Esophagus muscularis mucosa (tissue), 4 donors: ENCODE data around the gene PLSCR2.
"Not testable (repeated sequence)": the region's sequence is repeated elsewhere in the genome, so short reads cannot be mapped to it uniquely, and the experiment has no call there.

Experiments
- CTCF ChIP-seq, 3 experiments: fragments of 200-600 bp in 2 of 3; fragments of 450-650 bp in 1 of 3; sonication (generic) in 2 of 3; IDR thresholded peaks; one replicate each; pipeline ENCODE4 v1.5.1; 2017 to 2019; ENCODE audit warnings: antibody characterized with exemption in 3 of 3, mild to moderate bottlenecking in 2 of 3, moderate library complexity in 1 of 3
- EP300 ChIP-seq: sonication (generic); formaldehyde crosslinking; IDR thresholded peaks from one replicate; pipeline ENCODE4 v1.6.1; 2017; ENCODE audit warnings: antibody characterized with exemption
- POLR2A ChIP-seq: fragments of 450-650 bp; IDR thresholded peaks from one replicate; pipeline ENCODE4 v1.6.1; 2017; ENCODE audit warnings: antibody characterized with exemption, moderate library complexity, mild to moderate bottlenecking, low read depth
- POLR2AphosphoS5 ChIP-seq, 2 donors: sonication (generic); formaldehyde crosslinking; IDR thresholded peaks; one replicate each; pipeline ENCODE4 v1.6.1; 2017; ENCODE audit warnings: antibody characterized with exemption in 2 of 2

DNA sequence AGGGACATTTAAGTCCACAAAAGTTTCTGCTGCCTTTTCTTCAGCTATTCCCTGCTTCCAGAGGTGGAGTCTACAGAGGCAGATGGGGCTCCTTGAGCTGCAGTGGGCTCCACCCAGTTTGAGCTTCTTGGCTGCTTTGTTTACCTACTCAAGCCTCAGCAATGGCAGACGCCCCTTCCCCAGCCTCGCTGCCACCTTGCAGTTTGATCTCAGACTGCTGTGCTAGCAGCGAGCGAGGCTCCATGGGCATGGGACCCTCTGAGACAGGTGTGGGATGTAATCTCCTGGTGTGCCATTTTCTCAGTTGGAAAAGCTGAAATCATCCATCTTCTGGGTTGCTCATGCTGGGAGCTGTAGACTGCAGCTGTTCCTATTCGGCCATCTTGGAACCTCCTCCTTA, 29.1 kb downstream of the PLSCR2 start:
- TF ChIP-seq CTCF (IDR thresholded peaks at IDR 0.05); EP300; POLR2AphosphoS5 (IDR thresholded peaks at IDR 0.05); POLR2A: not testable (repeated sequence)
